Skeletal muscle tissue (tissue), 4 donors: ENCODE measurements around the gene LDLRAD2. TPM values are rescaled to one million over a fixed set of nuclear protein-coding genes. Genes with fewer than 3 reads are reported as not detected.

Experiments
- H3K27ac ChIP-seq: one replicate; pipeline ENCODE4 v1.7.0; 2013; ENCODE audit warnings: mild to moderate bottlenecking, low read depth, low read length, inconsistent platforms
- H3K27me3 ChIP-seq, 3 donors: one replicate each; pipeline ENCODE4 v1.7.0; 2013; ENCODE audit warnings: low read length in 3 of 3; ENCODE audit not compliant: control insufficient read depth in 3 of 3, insufficient read depth in 3 of 3
- H3K36me3 ChIP-seq, 3 donors: one replicate each; pipeline ENCODE4 v1.7.0; 2013; ENCODE audit warnings: low read length in 3 of 3; ENCODE audit not compliant: control insufficient read depth in 3 of 3, insufficient read depth in 3 of 3
- H3K4me1 ChIP-seq, 3 donors: one replicate each; pipeline ENCODE4 v1.7.0; 2013; ENCODE audit warnings: low read length in 3 of 3, mild to moderate bottlenecking in 3 of 3; ENCODE audit not compliant: control insufficient read depth in 3 of 3, insufficient read depth in 3 of 3
- H3K4me3 ChIP-seq, 3 donors: one replicate each; pipeline ENCODE4 v1.7.0; 2013; ENCODE audit warnings: low read length in 3 of 3
- H3K9ac ChIP-seq, 3 donors: one replicate each; pipeline ENCODE4 v1.7.0; 2013; ENCODE audit warnings: low read length in 3 of 3, mild to moderate bottlenecking in 3 of 3, moderate library complexity in 2 of 3, low read depth in 1 of 3
- H3K9me3 ChIP-seq, 3 donors: one replicate each; pipeline ENCODE4 v1.7.0; 2013; ENCODE audit warnings: low read length in 3 of 3; ENCODE audit not compliant: control insufficient read depth in 3 of 3
- total RNA-seq: library from RNA; depleted of rRNA; stranded (reverse); fragments of >200 nt; gene quantifications from one replicate; pipeline ENCODE4 v1.2.3, GENCODE V29; 2014
- donor health status: Osteomylitis.

The LDLRAD2 gene
- total RNA-seq, 1 donor from 2014 or later = 0.52 TPM

DNA sequence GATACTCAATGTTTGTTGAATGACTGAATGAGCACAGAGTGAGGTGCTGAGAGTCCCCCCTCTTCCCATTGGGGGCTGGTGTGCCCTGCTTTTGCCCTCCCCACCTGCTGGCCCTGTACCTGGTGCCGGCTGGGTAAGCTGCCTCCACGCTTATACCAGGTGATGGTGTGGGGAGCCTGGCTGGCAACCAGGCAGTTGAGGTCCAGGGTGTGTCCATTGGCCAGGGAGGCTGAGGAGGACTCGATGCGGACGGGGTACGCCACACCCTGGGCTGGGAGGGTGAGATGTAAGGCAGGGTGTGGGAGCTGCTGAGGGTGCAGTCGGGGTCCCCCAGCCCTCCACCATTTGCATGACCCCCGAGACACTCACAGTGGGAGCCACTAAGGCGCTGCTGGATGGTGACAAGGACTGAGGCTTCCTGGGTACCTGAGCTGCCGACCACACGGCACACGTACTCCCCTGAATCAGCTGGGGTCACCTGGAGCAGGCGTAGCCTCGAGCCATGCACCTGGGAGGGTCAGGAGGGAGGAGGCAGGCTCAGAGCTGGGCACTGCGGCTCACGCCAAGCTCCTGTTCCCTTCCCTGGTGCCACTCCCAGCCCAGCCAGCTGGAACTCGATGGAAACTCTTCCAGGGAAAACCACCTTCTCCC is 36.6 kb downstream of the LDLRAD2 start:
- Histone ChIP-seq H3K9me3 (no peaks in the 10 kb centered on the region), H3K4me1 (peaks cover 0 to 6% (median 5%) of the 10 kb centered on the region in 3 donors), H3K9ac (no peak overlapping the region), H3K36me3 (peaks cover 52 to 62% (median 53%) of the 10 kb centered on the region in 3 donors), H3K27ac (no peak overlapping the region), H3K27me3 (no peaks in the 10 kb centered on the region), H3K4me3 (no peak overlapping the region)

- Histone ChIP-seq H3K27ac (no peak overlapping the region), H3K9ac (no peak overlapping the region), H3K27me3 (no peaks in the 10 kb centered on the region), H3K4me3 (no peak overlapping the region), H3K36me3 (peaks cover 50 to 66% (median 57%) of the 10 kb centered on the region in 3 donors), H3K4me1 (peaks cover 0 to 6% (median 5%) of the 10 kb centered on the region in 3 donors), H3K9me3 (no peaks in the 10 kb centered on the region)
Measured at GRCh38 chr1:21849909-21850576, 38.0 kb downstream of the LDLRAD2 start.

DNA sequence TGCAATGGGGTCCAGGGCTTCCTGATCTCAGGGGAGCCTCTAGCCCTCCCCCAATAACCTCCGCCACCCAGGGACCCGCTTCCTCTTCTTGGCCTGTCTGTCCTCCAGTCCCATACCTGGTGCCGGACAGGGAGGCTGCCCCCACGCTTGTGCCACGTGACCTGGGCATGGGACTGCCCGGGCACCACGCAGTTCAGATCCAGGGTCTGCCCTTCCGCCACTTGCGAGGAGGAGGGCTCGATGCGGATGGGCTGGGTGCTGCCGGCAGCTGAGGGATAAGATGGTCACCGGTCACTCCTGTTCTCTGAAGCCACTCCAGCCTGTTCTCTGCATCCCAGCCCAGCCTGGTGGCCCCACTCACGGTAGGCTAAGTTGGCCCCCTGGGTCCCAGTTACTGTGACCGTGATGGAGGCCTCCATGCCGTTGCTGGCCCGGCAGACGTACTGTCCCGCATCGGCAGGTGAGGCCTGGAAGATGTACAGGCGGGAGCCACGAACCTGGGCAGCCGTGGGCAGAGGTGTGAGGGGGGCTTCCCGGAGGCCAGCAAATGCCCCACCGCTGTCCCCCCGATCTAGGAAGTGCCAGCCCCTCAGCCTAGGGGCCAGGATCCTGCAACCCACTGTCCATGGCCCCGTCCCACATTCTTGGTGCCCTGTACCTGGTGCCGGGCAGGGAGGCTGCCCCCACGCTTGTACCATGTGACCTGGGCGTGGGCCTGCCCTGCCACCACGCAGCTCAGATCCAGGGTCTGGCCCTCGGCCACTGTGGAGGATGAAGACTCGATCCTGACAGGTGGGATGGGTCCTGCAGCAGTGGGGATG is 39.6 kb downstream of the LDLRAD2 start:
- H3K9me3 ChIP-seq = no peaks in the 10 kb centered on the region
- H3K9ac ChIP-seq = no peak overlapping the region
- H3K27me3 ChIP-seq = no peaks in the 10 kb centered on the region
- H3K4me1 ChIP-seq = no peaks in the 10 kb centered on the region
- no peak overlapping the region for H3K4me3 ChIP-seq
- no peak overlapping the region for H3K27ac ChIP-seq
- H3K36me3 ChIP-seq = peaks cover 54 to 79% (median 67%) of the 10 kb centered on the region in 3 donors

- Histone ChIP-seq H3K9me3 (no peaks in the 10 kb centered on the region), H3K4me1 (no peaks in the 10 kb centered on the region), H3K4me3 (no peak overlapping the region), H3K9ac (no peak overlapping the region), H3K36me3 (peaks cover 57 to 81% (median 69%) of the 10 kb centered on the region in 3 donors), H3K27ac (no peak overlapping the region), H3K27me3 (no peaks in the 10 kb centered on the region)
Measured at GRCh38 chr1:21852282-21853130, 40.4 kb downstream of the LDLRAD2 start.

- Histone ChIP-seq H3K36me3 (peaks cover 55 to 80% (median 67%) of the 10 kb centered on the region in 3 donors), H3K27ac (no peak overlapping the region), H3K27me3 (no peaks in the 10 kb centered on the region), H3K9ac (no peak overlapping the region), H3K4me1 (no peaks in the 10 kb centered on the region), H3K4me3 (no peak overlapping the region), H3K9me3 (no peaks in the 10 kb centered on the region)
Measured at GRCh38 chr1:21853131-21853427, 41.0 kb downstream of the LDLRAD2 start.

DNA sequence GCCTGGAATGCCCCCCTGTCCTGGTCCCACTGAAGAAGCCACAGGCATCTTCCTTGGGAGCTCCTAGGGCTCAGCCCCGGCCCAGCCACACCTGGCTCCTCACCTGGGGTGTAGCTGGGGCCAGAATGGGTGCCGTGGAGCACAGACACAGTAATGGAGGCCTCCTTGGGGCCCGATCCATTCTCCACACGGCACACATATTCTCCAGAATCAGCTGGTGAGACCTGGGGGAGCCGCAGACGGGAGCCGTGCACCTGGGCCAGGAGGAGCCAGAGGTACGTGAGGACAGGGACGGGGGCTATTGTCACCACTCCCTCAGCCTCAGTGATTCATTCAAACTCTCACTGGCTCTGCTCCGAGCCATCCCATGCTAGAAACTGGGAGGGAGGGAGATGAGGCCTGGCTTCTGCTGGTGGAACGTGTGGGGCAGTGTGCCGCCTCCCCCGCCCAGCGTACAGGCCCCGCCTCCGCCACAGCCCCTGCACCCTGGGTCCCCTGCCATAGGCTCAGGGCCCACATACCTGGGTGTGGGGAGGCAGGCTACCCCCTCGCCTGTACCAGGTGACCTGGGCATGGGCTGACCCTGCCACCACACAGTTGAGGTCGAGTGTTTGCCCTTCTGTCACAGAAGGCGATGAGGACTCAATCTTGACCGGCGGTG is 42.2 kb downstream of the LDLRAD2 start:
- Histone ChIP-seq H3K36me3 (peaks cover 53 to 79% (median 62%) of the 10 kb centered on the region in 3 donors), H3K9ac (no peak overlapping the region), H3K9me3 (no peaks in the 10 kb centered on the region), H3K27ac (no peak overlapping the region), H3K4me1 (peaks cover 0 to 2% (median 0%) of the 10 kb centered on the region in 3 donors), H3K4me3 (no peak overlapping the region), H3K27me3 (no peaks in the 10 kb centered on the region)

GRCh38 chr1:21854751-21855131 is 42.7 kb downstream of the LDLRAD2 start:
- Histone ChIP-seq H3K4me3 (no peak overlapping the region), H3K9me3 (no peaks in the 10 kb centered on the region), H3K27me3 (no peaks in the 10 kb centered on the region), H3K4me1 (peaks cover 0 to 2% (median 0%) of the 10 kb centered on the region in 3 donors), H3K27ac (no peak overlapping the region), H3K9ac (no peak overlapping the region), H3K36me3 (peaks cover 53 to 81% (median 67%) of the 10 kb centered on the region in 3 donors)

DNA sequence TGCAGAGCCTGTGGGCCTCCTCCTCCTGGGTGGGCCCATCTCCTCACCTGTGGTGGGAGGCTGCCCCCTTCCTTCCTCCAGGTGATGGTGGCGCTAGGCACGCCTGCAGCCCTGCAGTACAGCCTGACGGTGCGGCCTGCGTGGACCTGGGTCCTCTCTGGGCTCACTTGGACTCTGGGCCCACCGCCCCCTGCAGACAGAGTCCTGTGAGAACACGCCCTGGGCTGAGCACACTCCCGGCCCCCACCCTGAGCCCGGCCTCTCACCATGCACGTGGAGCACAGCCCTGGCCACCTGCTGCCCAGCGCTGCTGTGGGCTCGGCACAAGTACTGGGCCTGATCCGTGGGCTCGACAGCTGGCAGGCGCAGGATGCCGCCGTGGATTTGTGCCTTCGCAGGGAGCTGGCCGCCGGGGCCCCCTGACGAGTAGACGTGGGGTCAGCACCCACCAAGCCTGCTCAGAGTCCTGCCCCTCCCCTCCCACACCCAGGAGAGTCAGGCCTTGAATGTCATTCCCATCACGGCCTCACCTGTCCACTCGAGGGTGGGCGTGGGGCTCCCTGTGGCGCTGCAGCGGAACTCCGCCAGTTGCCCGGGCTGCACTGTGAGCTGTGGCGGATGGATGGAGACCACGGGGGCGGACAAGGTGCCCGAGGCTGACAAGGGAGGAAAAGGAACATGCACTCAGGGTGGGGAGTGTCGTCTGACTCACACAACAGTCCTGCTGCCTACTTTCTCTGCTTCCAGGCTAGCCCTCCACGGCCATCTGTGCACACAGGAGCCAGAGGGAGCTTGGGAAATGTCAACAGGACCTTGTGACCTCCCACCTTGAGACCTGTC is 43.4 kb downstream of the LDLRAD2 start:
- H3K27ac ChIP-seq = no peak overlapping the region
- no peaks in the 10 kb centered on the region for H3K27me3 ChIP-seq
- H3K4me3 ChIP-seq = no peak overlapping the region
- no peaks in the 10 kb centered on the region for H3K9me3 ChIP-seq
- peaks cover 0 to 2% (median 0%) of the 10 kb centered on the region in 3 donors for H3K4me1 ChIP-seq
- H3K9ac ChIP-seq = no peak overlapping the region
- peaks cover 46 to 80% (median 73%) of the 10 kb centered on the region in 3 donors for H3K36me3 ChIP-seq
